ENCODE data around the gene PP2D1. TPM values are rescaled to one million over a fixed set of nuclear protein-coding genes. Genes with fewer than 3 reads are reported as not detected.
"Not testable (repeated sequence)": the region's sequence is repeated elsewhere in the genome, so short reads cannot be mapped to it uniquely, and the experiment has no call there.

PP2D1 gene
- total and polyA plus RNA-seq, 4 donors = not detected

- intact Hi-C loops (cut with DNase I) = loop anchor here in 1 of 2 donors (10.0 kb wide), 1 partner anchor 93 kb away; the partner anchor contains the start of gene RAB5A
- Histone ChIP-seq H3K4me1 (ENCODE audit: control insufficient read depth in 1 of 2, insufficient read depth in 2 of 2, low read length in 2 of 2) (no peaks in the 10 kb centered on the region), H3K36me3 (ENCODE audit: control insufficient read depth in 1 of 2, insufficient read depth in 2 of 2, low read length in 1 of 2) (no peaks in the 10 kb centered on the region), H3K27ac (ENCODE audit: low read depth in 1 of 2, low read length in 2 of 2) (no peak overlapping the region), H3K27me3 (ENCODE audit: control insufficient read depth in 1 of 2, insufficient read depth in 2 of 2, low read length in 1 of 2) (no peaks in the 10 kb centered on the region), H3K9me3 (ENCODE audit: control insufficient read depth, low read length) (no peaks in the 10 kb centered on the region), H3K4me3 (ENCODE audit: low read length in 2 of 2) (no peak overlapping the region)
- 95 to 97% methylated on average over 1 of the region's 1 CpG for WGBS, 2 donors
- no peak for ATAC-seq (ENCODE audit: low FRiP score)
- no peak for DNase-seq
Observed at GRCh38 chr3:20037255-20037996, 25.4 kb upstream of the PP2D1 start.

- 93 to 94% methylated on average over 4 of the region's 4 CpGs for WGBS, 2 donors
- Histone ChIP-seq H3K4me3 (ENCODE audit: low read length in 2 of 2) (no peak overlapping the region), H3K36me3 (ENCODE audit: control insufficient read depth in 1 of 2, insufficient read depth in 2 of 2, low read length in 1 of 2) (no peaks in the 10 kb centered on the region), H3K27ac (ENCODE audit: low read depth in 1 of 2, low read length in 2 of 2) (no peak overlapping the region), H3K9me3 (ENCODE audit: control insufficient read depth, low read length) (no peaks in the 10 kb centered on the region), H3K4me1 (ENCODE audit: control insufficient read depth in 1 of 2, insufficient read depth in 2 of 2, low read length in 2 of 2) (no peaks in the 10 kb centered on the region), H3K27me3 (ENCODE audit: control insufficient read depth in 1 of 2, insufficient read depth in 2 of 2, low read length in 1 of 2) (no peaks in the 10 kb centered on the region)
- ATAC-seq (ENCODE audit: low FRiP score) = no peak
- intact Hi-C loops (cut with DNase I) = loop anchor here in 1 of 2 donors (10.0 kb wide), 1 partner anchor 90 kb away; the partner anchor contains the start of gene RAB5A
- DNase-seq = no peak
Observed at GRCh38 chr3:20035019-20035418, 23.0 kb upstream of the PP2D1 start.

- intact Hi-C loops (cut with DNase I) = loop anchor here in 1 of 2 donors (10.0 kb wide), 1 partner anchor 87 kb away; the partner anchor contains the start of gene RAB5A
- not testable (repeated sequence) for H3K27ac ChIP-seq (ENCODE audit: low read depth in 1 of 2, low read length in 2 of 2); ATAC-seq (ENCODE audit: low FRiP score); H3K36me3 ChIP-seq (ENCODE audit: control insufficient read depth in 1 of 2, insufficient read depth in 2 of 2, low read length in 1 of 2); H3K9me3 ChIP-seq (ENCODE audit: control insufficient read depth, low read length); DNase-seq; H3K4me3 ChIP-seq (ENCODE audit: low read length in 2 of 2); H3K27me3 ChIP-seq (ENCODE audit: control insufficient read depth in 1 of 2, insufficient read depth in 2 of 2, low read length in 1 of 2); H3K4me1 ChIP-seq (ENCODE audit: control insufficient read depth in 1 of 2, insufficient read depth in 2 of 2, low read length in 2 of 2)
- 97 to 100% methylated on average over 7 of the region's 7 CpGs for WGBS, 2 donors
Observed at GRCh38 chr3:20031939-20032338, 19.9 kb upstream of the PP2D1 start.

GRCh38 chr3:20028905-20029331, 16.9 kb upstream of the PP2D1 start:
- H3K27ac ChIP-seq (ENCODE audit: low read depth in 1 of 2, low read length in 2 of 2) = no peak overlapping the region
- no peak for ATAC-seq (ENCODE audit: low FRiP score)
- peaks cover 0 to 1% of the 10 kb centered on the region in 2 donors for H3K4me1 ChIP-seq (ENCODE audit: control insufficient read depth in 1 of 2, insufficient read depth in 2 of 2, low read length in 2 of 2)
- WGBS, 2 donors = 77 to 82% methylated on average over 7 of the region's 7 CpGs
- intact Hi-C loops (cut with DNase I) = no loop called here
- no peaks in the 10 kb centered on the region for H3K27me3 ChIP-seq (ENCODE audit: control insufficient read depth in 1 of 2, insufficient read depth in 2 of 2, low read length in 1 of 2)
- DNase-seq = no peak
- no peak overlapping the region for H3K4me3 ChIP-seq (ENCODE audit: low read length in 2 of 2)
- H3K36me3 ChIP-seq (ENCODE audit: control insufficient read depth in 1 of 2, insufficient read depth in 2 of 2, low read length in 1 of 2) = no peaks in the 10 kb centered on the region
- H3K9me3 ChIP-seq (ENCODE audit: control insufficient read depth, low read length) = no peaks in the 10 kb centered on the region

GRCh38 chr3:20027136-20027535, 15.1 kb upstream of the PP2D1 start:
- Histone ChIP-seq H3K27me3 (ENCODE audit: control insufficient read depth in 1 of 2, insufficient read depth in 2 of 2, low read length in 1 of 2) (no peaks in the 10 kb centered on the region), H3K9me3 (ENCODE audit: control insufficient read depth, low read length) (no peaks in the 10 kb centered on the region), H3K4me1 (ENCODE audit: control insufficient read depth in 1 of 2, insufficient read depth in 2 of 2, low read length in 2 of 2) (peaks cover 0 to 1% of the 10 kb centered on the region in 2 donors), H3K4me3 (ENCODE audit: low read length in 2 of 2) (no peak overlapping the region), H3K36me3 (ENCODE audit: control insufficient read depth in 1 of 2, insufficient read depth in 2 of 2, low read length in 1 of 2) (no peaks in the 10 kb centered on the region), H3K27ac (ENCODE audit: low read depth in 1 of 2, low read length in 2 of 2) (no peak overlapping the region)
- WGBS, 2 donors = 93 to 94% methylated on average over 4 of the region's 4 CpGs
- intact Hi-C loops (cut with DNase I) = no loop called here
- DNase-seq = no peak
- ATAC-seq (ENCODE audit: low FRiP score) = no peak

- DNase-seq (peak in 1 of 2 donors; percentile 59), ATAC-seq (ENCODE audit: low FRiP score) (peak; percentile 41)
- 0 to 7% methylated on average over 2 of the region's 2 CpGs for WGBS, 2 donors
- no peaks in the 10 kb centered on the region for H3K9me3 ChIP-seq (ENCODE audit: control insufficient read depth, low read length)
- H3K27me3 ChIP-seq (ENCODE audit: control insufficient read depth in 1 of 2, insufficient read depth in 2 of 2, low read length in 1 of 2) = no peaks in the 10 kb centered on the region
- H3K4me1 ChIP-seq (ENCODE audit: control insufficient read depth in 1 of 2, insufficient read depth in 2 of 2, low read length in 2 of 2) = peaks cover 0 to 1% of the 10 kb centered on the region in 2 donors
- H3K36me3 ChIP-seq (ENCODE audit: control insufficient read depth in 1 of 2, insufficient read depth in 2 of 2, low read length in 1 of 2) = no peaks in the 10 kb centered on the region
- no peak overlapping the region for H3K4me3 ChIP-seq (ENCODE audit: low read length in 2 of 2)
- intact Hi-C loops (cut with DNase I) = no loop called here
- H3K27ac ChIP-seq (ENCODE audit: low read depth in 1 of 2, low read length in 2 of 2) = peak overlapping the region; percentile 56 to 98
Observed at GRCh38 chr3:20023623-20024405, 11.8 kb upstream of the PP2D1 start.

- 46 to 48% methylated on average over 2 of the region's 2 CpGs for WGBS, 2 donors
- no peak for ATAC-seq (ENCODE audit: low FRiP score)
- H3K4me3 ChIP-seq (ENCODE audit: low read length in 2 of 2) = no peak overlapping the region
- no peak for DNase-seq
- no peaks in the 10 kb centered on the region for H3K36me3 ChIP-seq (ENCODE audit: control insufficient read depth in 1 of 2, insufficient read depth in 2 of 2, low read length in 1 of 2)
- peak overlapping the region; percentile 56 to 98 for H3K27ac ChIP-seq (ENCODE audit: low read depth in 1 of 2, low read length in 2 of 2)
- H3K27me3 ChIP-seq (ENCODE audit: control insufficient read depth in 1 of 2, insufficient read depth in 2 of 2, low read length in 1 of 2) = no peaks in the 10 kb centered on the region
- H3K4me1 ChIP-seq (ENCODE audit: control insufficient read depth in 1 of 2, insufficient read depth in 2 of 2, low read length in 2 of 2) = peaks cover 0 to 1% of the 10 kb centered on the region in 2 donors
- no peaks in the 10 kb centered on the region for H3K9me3 ChIP-seq (ENCODE audit: control insufficient read depth, low read length)
- intact Hi-C loops (cut with DNase I) = no loop called here
Observed at GRCh38 chr3:20022954-20023622, 11.0 kb upstream of the PP2D1 start.

- not testable (repeated sequence) for DNase-seq; ATAC-seq (ENCODE audit: low FRiP score)
- 86% methylated on average over 3 of the region's 3 CpGs for WGBS, 2 donors
Observed at GRCh38 chr3:20016076-20016475, 4.0 kb upstream of the PP2D1 start.

More at GRCh38 chr3:20016076-20016475, 4.0 kb upstream of the PP2D1 start:
- H3K27me3 ChIP-seq (ENCODE audit: control insufficient read depth in 1 of 2, insufficient read depth in 2 of 2, low read length in 1 of 2); H3K36me3 ChIP-seq (ENCODE audit: control insufficient read depth in 1 of 2, insufficient read depth in 2 of 2, low read length in 1 of 2); H3K27ac ChIP-seq (ENCODE audit: low read depth in 1 of 2, low read length in 2 of 2); H3K9me3 ChIP-seq (ENCODE audit: control insufficient read depth, low read length); H3K4me1 ChIP-seq (ENCODE audit: control insufficient read depth in 1 of 2, insufficient read depth in 2 of 2, low read length in 2 of 2); intact Hi-C loops (cut with DNase I); H3K4me3 ChIP-seq (ENCODE audit: low read length in 2 of 2): not testable (repeated sequence)
